Activated naive CD8-positive, alpha-beta T cell treated with anti-CD3 and anti-CD28 coated beads, Interleukin-2, amount 10 ng/mL, durations not matched to agents 7 days and 5 days (primary cell): Measurements from ENCODE around the gene CTRL. TPM values are rescaled to one million over a fixed set of nuclear protein-coding genes. Genes with fewer than 3 reads are reported as not detected.
"Not testable (repeated sequence)": the region's sequence is repeated elsewhere in the genome, so short reads cannot be mapped to it uniquely, and the experiment has no call there.

Source experiments
- ATAC-seq: fragments of 150-1000 bp; cut with Tn5 transposase; one replicate; pipeline ENCODE4 v1.10.0; 2021; ENCODE audit warnings: low read depth, moderate library complexity
- POLR2A ChIA-PET: fragments of 350-600 bp; sonication (Branson Sonifier 250); formaldehyde crosslinking; loops from one replicate; lab custom pipeline; 2021; ENCODE audit warnings: antibody characterized with exemption; lab: Charles Lee
- DNase-seq: peaks from one replicate; pipeline ENCODE4 v3.0.0; 2021
- H3K27ac Mint-ChIP-seq: one replicate; pipeline ENCODE4 v1.8.0; 2022; ENCODE audit warnings: mild to moderate bottlenecking, mixed read lengths
- H3K27me3 Mint-ChIP-seq: one replicate; pipeline ENCODE4 v1.8.0; 2022; ENCODE audit warnings: mild to moderate bottlenecking, moderate library complexity, mixed read lengths
- H3K36me3 Mint-ChIP-seq: one replicate; pipeline ENCODE4 v1.8.0; 2021; ENCODE audit warnings: mild to moderate bottlenecking, mixed read lengths
- H3K4me1 Mint-ChIP-seq: one replicate; pipeline ENCODE4 v1.8.0; 2021; ENCODE audit warnings: mixed read lengths
- H3K4me3 Mint-ChIP-seq: one replicate; pipeline ENCODE4 v1.8.0; 2022; ENCODE audit warnings: mild to moderate bottlenecking, moderate library complexity, mixed read lengths
- H3K9me3 Mint-ChIP-seq: one replicate; pipeline ENCODE4 v1.8.0; 2021; ENCODE audit warnings: mixed read lengths
- total RNA-seq, 2 experiments: library from RNA; stranded (reverse); gene quantifications; one replicate each; pipeline ENCODE4 v1.2.3, GENCODE V29; 2021

Gene CTRL
- total RNA-seq: 1 to 10 TPM; 4.9 to 7.2 TPM

DNA sequence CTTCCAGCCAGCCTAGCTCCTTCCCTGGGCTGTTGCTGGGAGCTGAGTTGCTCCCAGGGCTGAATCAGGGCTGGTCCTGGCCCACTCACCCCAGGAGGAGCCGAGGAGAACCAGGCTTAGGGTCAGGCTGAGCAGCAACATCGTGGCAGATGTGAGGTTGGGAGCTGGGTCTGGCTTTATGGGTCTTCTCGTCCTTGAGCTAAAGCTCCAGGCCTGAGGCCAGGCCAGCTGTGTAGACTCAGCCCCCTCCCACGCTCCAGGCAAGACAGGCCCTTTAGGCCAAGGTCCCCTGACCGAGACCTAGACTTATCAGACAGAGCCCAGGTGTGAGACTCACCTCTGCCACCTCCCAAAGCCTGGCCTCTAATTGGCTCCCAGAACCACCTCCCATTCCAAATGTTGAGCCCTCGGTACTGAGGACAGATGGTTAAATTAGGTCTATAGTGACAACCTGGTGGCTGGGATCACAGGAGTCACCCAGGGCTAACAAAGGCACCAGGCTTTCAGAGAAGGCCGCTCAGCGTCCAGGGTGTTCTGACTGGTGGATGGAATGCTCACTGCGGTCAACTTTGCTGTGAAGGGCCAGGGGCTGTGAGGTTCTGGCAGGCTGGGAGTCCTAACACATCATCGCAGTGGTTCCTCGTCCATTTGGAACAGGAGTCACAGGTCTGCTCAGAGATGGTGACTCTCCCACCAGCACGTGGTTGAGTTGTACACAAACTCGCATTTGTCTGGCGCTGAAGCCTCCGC, at the start of gene CTRL:
Gene CTRL (minus strand): TSS at position 151 of the 750 bp plus-strand sequence. CDS start 10 bp downstream, at position 141.
- peaks cover 15% of the 10 kb centered on the region for H3K36me3 Mint-ChIP-seq

DNA sequence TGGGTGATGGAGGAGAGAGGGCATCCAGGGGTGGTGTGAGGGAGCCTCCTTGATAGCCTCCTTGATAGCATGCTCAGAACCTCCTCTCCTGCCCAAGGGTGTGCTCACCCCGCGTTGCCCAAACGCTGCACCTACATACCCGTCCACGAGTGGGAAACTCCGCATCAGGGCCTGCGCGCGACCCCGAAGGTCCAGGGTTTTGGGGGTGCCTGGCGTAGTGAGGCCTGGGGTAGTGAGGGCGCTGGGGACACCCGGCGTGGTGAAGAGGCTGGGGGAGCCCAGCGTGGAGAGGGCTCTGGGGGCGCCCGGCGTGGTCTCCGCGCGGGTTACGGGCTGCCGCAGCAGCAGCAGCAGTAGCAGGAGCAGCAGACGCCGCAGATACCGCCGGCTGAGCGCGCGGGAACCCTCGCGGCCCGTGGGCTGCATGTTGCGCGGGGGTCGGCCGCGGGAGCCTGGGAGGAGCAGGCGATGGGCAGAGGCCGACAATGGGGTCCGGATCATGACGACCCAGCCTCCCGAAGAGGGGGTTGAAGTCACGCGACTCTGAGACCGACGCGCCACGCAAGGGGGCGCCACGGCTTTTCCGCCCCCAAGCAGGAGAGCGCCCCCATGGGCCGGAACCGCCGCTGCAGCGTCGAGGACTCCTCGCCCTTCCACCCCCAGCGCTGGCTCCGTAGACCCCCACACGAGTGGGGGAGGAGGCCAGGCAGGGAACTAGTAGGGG, 48.5 kb upstream of the CTRL start, which contains the start of gene DPEP3:
Gene DPEP3 (minus strand): TSS at position 545 of the 724 bp plus-strand sequence. CDS start 119 bp downstream, at position 426.
- Mint-ChIP-seq H3K36me3 (no peaks in the 10 kb centered on the region), H3K27me3 (peaks cover 5% of the 10 kb centered on the region), H3K4me3 (no peak within 1 kb of the TSS), H3K27ac (no peak within 1 kb of the TSS), H3K9me3 (no peaks in the 10 kb centered on the region), H3K4me1 (peaks cover 20% of the 10 kb centered on the region)
- ATAC-seq: no peak
- DNase-seq: no peak
- POLR2A ChIA-PET: no interaction called here

More for the DNA sequence above, at the start of gene CTRL:
- ATAC-seq: no peak
- Mint-ChIP-seq H3K27me3 (no peaks in the 10 kb centered on the region), H3K4me3 (no peak within 1 kb of the TSS), H3K27ac (no peak within 1 kb of the TSS), H3K4me1 (peaks cover 11% of the 10 kb centered on the region), H3K9me3 (no peaks in the 10 kb centered on the region)
- POLR2A ChIA-PET: interaction anchor here (1.1 kb wide), 2 partner anchors 9 to 46 kb away, joined by 3 to 8 read pairs; no protein-coding TSS in a partner anchor
- DNase-seq: no peak

DNA sequence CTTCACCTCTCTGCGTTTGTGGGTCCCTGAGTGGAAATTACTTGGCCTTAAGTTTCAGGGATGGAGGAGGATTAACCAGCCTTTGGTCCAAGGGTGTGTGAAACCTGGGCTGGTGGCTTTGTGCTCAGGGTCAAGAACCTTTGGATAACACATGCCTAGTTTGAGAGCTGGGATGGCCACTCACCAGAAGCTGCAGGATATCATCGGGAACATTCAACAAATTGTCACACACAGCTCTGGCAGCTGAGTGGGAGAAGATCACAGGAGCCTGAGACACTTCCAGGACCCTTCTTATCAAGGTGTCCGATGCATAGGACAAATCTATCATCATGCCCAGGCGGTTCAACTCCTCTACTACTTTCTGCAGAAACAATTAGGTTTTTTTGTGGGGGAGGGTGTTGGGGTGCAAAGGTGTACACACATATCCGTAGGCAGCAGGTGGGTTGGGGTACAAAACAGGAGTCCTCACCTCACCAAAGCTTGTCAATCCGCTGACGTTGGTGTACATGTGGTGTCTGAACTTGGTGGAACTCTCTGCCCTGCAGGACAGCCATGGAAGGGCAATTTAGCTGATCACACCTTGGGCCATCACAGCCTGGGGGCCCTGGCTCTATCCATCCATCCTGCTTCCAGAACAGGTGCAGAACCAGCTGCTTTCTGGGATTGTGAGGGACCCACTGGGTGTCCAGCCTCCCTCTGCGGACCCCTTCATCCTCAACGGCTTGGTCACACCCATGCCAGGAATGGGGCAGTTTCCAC, 46.0 kb upstream of the CTRL start:
- ATAC-seq (no peak), DNase-seq (no peak)
- POLR2A ChIA-PET: no interaction called here
- Mint-ChIP-seq H3K9me3 (no peaks in the 10 kb centered on the region), H3K27ac (no peak overlapping the region), H3K27me3 (peaks cover 5% of the 10 kb centered on the region), H3K4me1 (peaks cover 1% of the 10 kb centered on the region), H3K36me3 (no peaks in the 10 kb centered on the region), H3K4me3 (no peak overlapping the region)

DNA sequence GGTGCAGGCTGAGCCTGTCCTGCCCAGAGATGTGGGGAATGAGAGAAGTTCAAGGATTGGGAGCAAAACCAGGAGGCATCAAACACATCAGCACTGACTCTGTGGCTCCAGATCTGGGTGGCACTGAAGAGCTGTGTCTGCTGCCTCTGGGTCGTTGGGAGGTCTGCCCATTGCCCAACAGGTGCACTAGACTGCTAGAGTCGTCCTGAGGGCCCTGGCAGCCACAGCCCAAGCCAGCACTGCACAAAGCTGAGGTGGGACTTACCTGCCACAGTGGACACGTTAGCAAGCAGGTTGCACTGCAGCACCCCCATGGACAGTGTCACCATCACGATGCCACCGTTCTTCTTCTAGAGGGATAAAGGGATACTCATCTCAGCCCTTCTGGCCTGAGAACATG, 45.3 kb upstream of the CTRL start:
- no peaks in the 10 kb centered on the region for H3K9me3 Mint-ChIP-seq
- ATAC-seq (no peak), DNase-seq (no peak)
- H3K36me3 Mint-ChIP-seq: no peaks in the 10 kb centered on the region
- H3K27ac Mint-ChIP-seq: no peak overlapping the region
- no peak overlapping the region for H3K4me3 Mint-ChIP-seq
- POLR2A ChIA-PET: no interaction called here
- H3K4me1 Mint-ChIP-seq: peaks cover 1% of the 10 kb centered on the region
- peaks cover 5% of the 10 kb centered on the region for H3K27me3 Mint-ChIP-seq

DNA sequence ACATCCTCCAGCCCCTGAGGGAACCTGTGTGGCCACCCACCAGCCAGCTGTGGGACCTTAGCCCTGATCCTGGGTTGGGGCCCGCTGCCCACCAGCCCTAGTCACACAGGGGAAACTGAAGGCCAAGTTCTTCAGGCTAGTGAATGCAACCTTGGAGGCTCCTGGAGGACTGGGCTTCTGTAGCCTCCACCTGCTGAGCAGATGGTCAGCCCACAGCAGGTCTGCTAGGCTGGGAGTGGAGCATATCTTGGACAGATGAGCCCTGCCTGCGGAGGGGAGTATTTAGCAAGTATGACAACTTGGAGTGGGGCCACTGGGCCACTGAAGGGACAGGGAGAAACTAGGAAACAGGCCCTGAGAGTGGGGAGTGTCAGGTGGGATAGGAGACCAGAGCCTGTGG, 44.5 kb upstream of the CTRL start:
- no peak overlapping the region for H3K27ac Mint-ChIP-seq
- POLR2A ChIA-PET: no interaction called here

DNA sequence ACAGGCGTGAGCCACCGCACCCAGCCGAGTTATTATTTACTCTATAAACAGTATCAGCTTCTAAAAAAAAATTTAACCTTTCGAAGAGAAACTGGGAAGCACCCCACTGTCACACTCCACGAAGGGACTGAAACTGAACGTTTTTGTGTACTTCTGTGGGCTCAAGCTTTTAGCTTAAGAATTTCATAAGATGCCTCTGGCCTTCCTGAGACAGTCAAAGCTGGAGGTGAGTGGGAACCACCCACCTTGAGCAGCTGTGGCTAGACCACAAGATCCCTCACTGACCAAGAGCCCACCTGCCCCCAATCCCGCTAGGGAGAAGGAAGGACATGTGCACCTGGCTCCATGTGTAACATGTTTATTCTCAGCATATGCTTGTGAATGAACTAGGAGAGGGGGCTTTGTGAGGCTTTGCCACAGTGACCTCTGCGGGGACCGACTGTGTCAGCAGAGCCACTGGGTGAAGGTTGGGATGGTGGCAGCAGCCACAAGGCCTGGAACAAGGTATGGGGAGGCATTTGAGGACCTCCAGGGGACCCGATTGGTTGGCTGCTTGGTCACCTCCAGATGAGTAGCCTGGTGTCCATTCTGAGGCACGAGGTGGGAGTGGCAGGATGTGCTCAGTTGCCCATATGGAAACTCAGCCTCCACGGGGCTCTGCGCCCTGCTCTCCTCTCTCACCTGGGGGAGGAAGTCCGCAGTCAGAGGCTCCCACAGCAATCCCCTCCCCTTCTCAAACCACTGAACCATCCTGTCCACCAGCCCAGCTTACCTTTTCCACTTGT, 43.9 kb upstream of the CTRL start:
- Mint-ChIP-seq H3K9me3 (no peaks in the 10 kb centered on the region), H3K27me3 (peaks cover 5% of the 10 kb centered on the region), H3K27ac (no peak overlapping the region), H3K36me3 (no peaks in the 10 kb centered on the region), H3K4me3 (no peak overlapping the region), H3K4me1 (peaks cover 1% of the 10 kb centered on the region)
- POLR2A ChIA-PET: interaction anchor here (0.9 kb wide), 1 partner anchor 8 kb away, joined by 3 read pairs; no protein-coding TSS in a partner anchor
- DNase-seq (no peak), ATAC-seq (no peak)

More for the DNA sequence above, 44.5 kb upstream of the CTRL start:
- H3K4me3 Mint-ChIP-seq: no peak overlapping the region
- peaks cover 1% of the 10 kb centered on the region for H3K4me1 Mint-ChIP-seq
- H3K36me3 Mint-ChIP-seq: no peaks in the 10 kb centered on the region
- ATAC-seq (no peak), DNase-seq (no peak)
- H3K9me3 Mint-ChIP-seq: no peaks in the 10 kb centered on the region
- H3K27me3 Mint-ChIP-seq: peaks cover 5% of the 10 kb centered on the region

DNA sequence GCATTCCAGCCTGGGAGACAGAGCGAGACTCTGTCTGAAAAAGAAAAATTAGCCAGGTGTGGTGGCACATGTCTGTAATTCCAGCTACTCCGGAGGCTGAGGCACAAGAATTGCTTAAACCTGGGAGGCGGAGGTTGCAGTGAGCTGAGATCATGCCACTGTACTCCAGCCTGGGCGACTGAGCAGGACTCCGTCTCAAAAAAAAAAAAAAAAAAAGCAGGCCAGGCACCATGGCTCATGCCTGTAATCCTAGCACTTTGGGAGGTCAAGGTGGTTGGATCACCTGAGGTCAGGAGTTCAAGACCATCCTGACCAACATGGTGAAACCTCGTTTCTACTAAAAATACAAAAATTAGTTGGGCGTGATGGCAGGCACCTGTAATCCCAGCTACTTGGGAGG, 40.6 kb upstream of the CTRL start:
- not testable (repeated sequence) for H3K9me3 Mint-ChIP-seq, H3K36me3 Mint-ChIP-seq, H3K27ac Mint-ChIP-seq, DNase-seq, H3K27me3 Mint-ChIP-seq, ATAC-seq, H3K4me3 Mint-ChIP-seq
- peaks cover 11% of the 10 kb centered on the region for H3K4me1 Mint-ChIP-seq
- POLR2A ChIA-PET: interaction anchor here (1.0 kb wide), 1 partner anchor 11 kb away, joined by 3 read pairs; no protein-coding TSS in a partner anchor

DNA sequence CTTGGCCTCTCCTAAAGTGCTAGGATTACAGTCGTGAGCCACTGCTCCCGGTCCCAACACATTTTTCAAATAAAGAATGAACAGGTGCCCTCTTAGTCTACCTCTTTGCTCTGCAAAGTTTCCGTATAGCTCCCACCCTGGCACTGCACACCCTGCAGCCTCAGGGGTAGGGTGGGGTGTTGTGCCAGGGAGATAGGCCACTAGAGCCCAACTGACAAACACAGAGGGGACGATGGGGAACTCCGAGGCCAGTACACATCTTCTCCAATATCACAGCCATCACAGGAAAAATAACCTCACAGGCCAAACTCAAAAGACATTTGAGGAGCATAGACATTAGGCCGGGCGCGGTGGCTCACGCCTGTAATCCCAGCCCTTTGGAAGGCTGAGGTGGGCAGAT, 39.4 kb upstream of the CTRL start:
- ATAC-seq: no peak

DNA sequence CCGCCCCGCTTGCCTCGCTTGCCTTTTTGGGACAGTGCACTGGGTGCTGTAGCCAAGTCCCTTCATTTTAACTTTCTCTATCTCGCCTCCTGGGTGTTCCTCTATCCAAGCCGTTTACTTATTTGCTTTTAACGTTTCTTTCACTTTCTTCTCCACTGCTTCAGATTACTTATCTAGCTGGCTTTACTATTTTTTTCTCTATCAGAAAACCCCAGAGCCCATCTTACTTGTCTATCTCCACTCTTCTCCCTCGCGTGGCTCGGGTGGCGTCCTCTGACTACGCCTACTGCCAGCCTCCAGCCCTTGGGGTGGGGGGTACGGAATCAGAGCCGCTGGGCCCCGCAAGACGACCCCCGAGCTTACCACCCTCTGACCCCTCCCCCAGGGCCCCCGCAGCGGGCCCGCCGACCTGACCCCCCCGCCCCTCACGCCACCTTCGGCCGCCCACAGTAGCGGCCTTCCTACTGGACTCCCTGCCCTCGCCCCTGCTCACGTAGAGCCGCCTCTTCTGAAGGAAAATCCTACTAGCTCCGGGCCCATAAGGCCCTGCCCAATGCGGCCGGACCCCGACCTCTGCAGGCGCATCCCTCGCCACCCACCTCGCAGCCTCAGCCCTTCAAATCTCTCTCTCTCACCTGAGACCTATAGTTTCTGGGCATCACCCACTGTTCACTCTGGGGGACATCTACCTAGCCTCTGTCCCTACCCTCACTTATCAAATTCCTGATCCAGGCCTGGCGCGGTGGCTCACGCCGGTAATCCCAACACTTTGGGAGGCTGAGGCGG, 37.8 kb upstream of the CTRL start:
- Mint-ChIP-seq H3K36me3 (no peaks in the 10 kb centered on the region), H3K27me3 (no peaks in the 10 kb centered on the region), H3K4me3 (peak overlapping the region; percentile 96), H3K4me1 (peaks cover 22% of the 10 kb centered on the region), H3K27ac (peak overlapping the region; percentile 99), H3K9me3 (no peaks in the 10 kb centered on the region)
- POLR2A ChIA-PET: interaction anchor here (0.6 to 4.0 kb wide), 9 partner anchors 12 to 300 kb away, joined by 3 to 27 read pairs (median 4); partner anchors contain the start of gene PSMB10
- no peak for ATAC-seq
- no peak for DNase-seq

More for the DNA sequence above, 39.4 kb upstream of the CTRL start:
- Mint-ChIP-seq H3K4me3 (no peak overlapping the region), H3K27me3 (no peaks in the 10 kb centered on the region), H3K4me1 (peaks cover 20% of the 10 kb centered on the region), H3K9me3 (no peaks in the 10 kb centered on the region), H3K27ac (no peak overlapping the region), H3K36me3 (no peaks in the 10 kb centered on the region)
- POLR2A ChIA-PET: interaction anchor here (1.0 to 4.0 kb wide), 3 partner anchors 12 to 35 kb away, joined by 3 to 27 read pairs (median 4); partner anchors contain the start of gene PSMB10
- DNase-seq: no peak

DNA sequence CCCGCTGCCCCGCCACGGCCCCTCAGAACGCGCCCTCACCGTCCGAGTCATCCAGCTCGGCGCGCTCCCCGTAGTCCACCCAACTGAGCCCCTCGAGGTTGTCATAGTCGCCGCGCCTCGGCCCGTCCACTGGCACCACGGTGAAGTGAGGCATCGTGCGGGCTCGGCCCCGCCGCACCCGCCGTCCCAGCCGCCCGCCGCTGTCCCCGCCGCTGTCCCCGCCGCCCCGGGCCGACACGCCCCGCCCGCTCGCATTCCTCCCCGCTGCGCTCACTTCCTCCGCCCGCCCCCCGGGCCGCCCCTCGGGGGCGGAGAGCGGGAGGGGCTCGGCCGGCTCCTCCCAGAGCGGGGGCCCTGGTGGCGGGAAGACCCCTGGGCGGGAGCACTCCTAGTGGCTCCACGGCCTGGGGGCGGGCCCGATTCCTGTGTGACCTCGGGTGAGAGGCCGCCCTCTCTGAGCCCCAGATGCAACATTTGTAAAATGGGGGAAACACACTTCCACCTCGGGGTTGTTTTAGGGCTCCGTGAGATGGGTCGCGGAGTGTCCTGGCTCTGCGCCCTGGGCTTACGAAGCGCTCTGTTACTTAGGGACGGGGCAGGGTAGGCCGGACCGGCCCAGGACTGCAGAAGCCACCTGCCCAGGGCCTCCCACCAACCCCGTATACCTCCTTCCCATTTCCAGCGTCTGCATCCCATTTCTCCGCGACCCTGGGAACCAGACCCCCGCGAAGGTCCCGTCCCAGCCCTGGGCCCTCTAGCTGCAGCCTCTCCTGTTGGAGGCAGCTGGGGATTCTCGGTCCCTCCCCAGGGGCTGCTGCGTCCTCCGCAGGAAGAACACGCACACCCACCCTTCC, 37.0 kb upstream of the CTRL start, which contains the start of gene SLC12A4:
Gene SLC12A4 (minus strand): TSS at position 238 of the 854 bp plus-strand sequence. CDS start 84 bp downstream, at position 154.
- peak; percentile 96 for DNase-seq
- POLR2A ChIA-PET: interaction anchor here (0.6 to 4.0 kb wide), 13 partner anchors 13 to 301 kb away, joined by 3 to 27 read pairs (median 3); partner anchors contain the start of gene PSMB10
- H3K4me3 Mint-ChIP-seq: peak within 1 kb of the TSS; percentile 100

DNA sequence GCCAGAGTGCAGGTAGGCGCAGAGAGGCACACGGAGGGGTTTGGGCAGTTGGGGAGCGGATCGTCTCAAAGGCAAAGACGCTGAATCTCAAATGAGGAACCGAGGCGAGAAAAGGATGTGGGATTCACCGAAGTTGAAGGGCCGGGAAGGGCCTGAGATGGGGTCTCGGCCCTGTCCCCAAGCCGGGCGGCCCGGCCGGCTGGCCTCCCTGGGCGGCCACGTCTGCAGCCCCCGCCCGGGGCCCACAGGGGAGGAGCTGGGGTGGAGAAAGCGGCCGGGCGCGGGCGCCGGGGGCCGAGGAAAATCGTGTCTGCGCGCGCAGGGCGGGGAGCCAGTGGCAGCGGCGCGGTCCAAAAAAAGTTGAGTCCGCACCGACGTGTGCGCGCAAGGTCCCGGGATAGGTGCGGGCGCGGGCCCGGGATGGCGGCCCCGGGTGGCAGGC, 36.3 kb upstream of the CTRL start:
- Mint-ChIP-seq H3K27me3 (no peaks in the 10 kb centered on the region), H3K36me3 (peaks cover 3% of the 10 kb centered on the region), H3K4me1 (peaks cover 22% of the 10 kb centered on the region), H3K4me3 (peak overlapping the region; percentile 100), H3K9me3 (no peaks in the 10 kb centered on the region), H3K27ac (peak overlapping the region; percentile 98)
- POLR2A ChIA-PET: interaction anchor here (0.6 to 4.0 kb wide), 9 partner anchors 16 to 127 kb away, joined by 3 to 27 read pairs (median 3); partner anchors contain the start of gene PSMB10
- DNase-seq (peak; percentile 65), ATAC-seq (peak; percentile 7)

More for the DNA sequence above, 37.0 kb upstream of the CTRL start, which contains the start of gene SLC12A4:
- Mint-ChIP-seq H3K4me1 (peaks cover 22% of the 10 kb centered on the region), H3K27ac (peak within 1 kb of the TSS; percentile 99), H3K36me3 (peaks cover 1% of the 10 kb centered on the region), H3K27me3 (no peaks in the 10 kb centered on the region), H3K9me3 (no peaks in the 10 kb centered on the region)
- ATAC-seq: peak; percentile 91
